GM19099 (cell line): ENCODE measurements around the gene PDS5A.

Experiments used
- POLR2A ChIP-seq: IDR thresholded peaks from 3 replicates; pipeline ENCODE4 v1.6.1; 2011; ENCODE audit warnings: low read depth; ENCODE audit not compliant: insufficient read length; ENCODE audit errors: extremely low read depth

PDS5A gene

GRCh38 chr4:39970671-39971640 is 6.8 kb downstream of the PDS5A start:
- no peak for TF ChIP-seq POLR2A

GRCh38 chr4:39963656-39964055 is 14.1 kb downstream of the PDS5A start:
- TF ChIP-seq POLR2A, result no peak

GRCh38 chr4:39961311-39961877 is 16.3 kb downstream of the PDS5A start:
- TF ChIP-seq POLR2A, result no peak

GRCh38 chr4:39950861-39951481 is 26.7 kb downstream of the PDS5A start:
- TF ChIP-seq POLR2A, result no peak

- no peak for TF ChIP-seq POLR2A
Observed at GRCh38 chr4:39947963-39948362, 29.7 kb downstream of the PDS5A start.

GRCh38 chr4:39947417-39947816 is 30.3 kb downstream of the PDS5A start:
- no peak for TF ChIP-seq POLR2A

GRCh38 chr4:39942507-39942906 is 35.2 kb downstream of the PDS5A start:
- TF ChIP-seq POLR2A, result no peak

GRCh38 chr4:39941682-39942217 is 36.0 kb downstream of the PDS5A start:
- TF ChIP-seq POLR2A, result no peak

GRCh38 chr4:39937683-39938268 is 39.9 kb downstream of the PDS5A start:
- no peak for TF ChIP-seq POLR2A

- TF ChIP-seq POLR2A, result no peak
Observed at GRCh38 chr4:39936565-39937418, 40.9 kb downstream of the PDS5A start.

GRCh38 chr4:39933671-39934590 is 43.8 kb downstream of the PDS5A start:
- TF ChIP-seq POLR2A, result no peak

GRCh38 chr4:39932776-39933402 is 44.8 kb downstream of the PDS5A start:
- no peak for TF ChIP-seq POLR2A

- TF ChIP-seq POLR2A, result no peak
Observed at GRCh38 chr4:39931441-39931901, 46.2 kb downstream of the PDS5A start.
